Activated CD8-positive, alpha-beta T cell treated with anti-CD3 and anti-CD28 coated beads for 36 hours (primary cell): ENCODE measurements around the gene ZSCAN2. TPM values are rescaled to one million over a fixed set of nuclear protein-coding genes. Genes with fewer than 3 reads are reported as not detected.
A peak's percentile ranks its signal among the peaks of the same experiment; 100 is the strongest.

Experiments
- ATAC-seq: fragments of 200-7000 bp; cut with Tn5 transposase; one replicate; pipeline ENCODE4 v1.10.0; 2021; ENCODE audit warnings: mild to moderate bottlenecking, moderate library complexity
- CTCF ChIA-PET: fragments of 350-600 bp; sonication (Branson Sonifier 250); formaldehyde crosslinking; loops from one replicate; lab custom pipeline; 2021; ENCODE audit warnings: antibody characterized with exemption; lab: Charles Lee
- POLR2A ChIA-PET: fragments of 350-600 bp; sonication (Branson Sonifier 250); formaldehyde crosslinking; loops from one replicate; lab custom pipeline; 2021; ENCODE audit warnings: antibody characterized with exemption; lab: Charles Lee
- DNase-seq: peaks from one replicate; pipeline ENCODE4 v3.0.0-alpha.2; 2020
- H3K27ac Mint-ChIP-seq: one replicate; pipeline ENCODE4 v1.8.0; 2021; ENCODE audit warnings: mild to moderate bottlenecking, mixed read lengths
- H3K27me3 Mint-ChIP-seq: one replicate; pipeline ENCODE4 v1.8.0; 2021; ENCODE audit warnings: mixed read lengths
- H3K36me3 Mint-ChIP-seq: one replicate; pipeline ENCODE4 v1.8.0; 2021; ENCODE audit warnings: low read depth, mixed read lengths
- H3K4me1 Mint-ChIP-seq: one replicate; pipeline ENCODE4 v1.8.0; 2021; ENCODE audit warnings: low read depth, mixed read lengths
- H3K4me3 Mint-ChIP-seq: one replicate; pipeline ENCODE4 v1.8.0; 2021; ENCODE audit warnings: mild to moderate bottlenecking, moderate library complexity, mixed read lengths
- H3K9me3 Mint-ChIP-seq: one replicate; pipeline ENCODE4 v1.8.0; 2021; ENCODE audit warnings: mixed read lengths
- intact Hi-C: fragments of 100-400 bp; cut with micrococcal nuclease; formaldehyde crosslinking; loops from one replicate; pipeline ENCODE4 v1.10.0; 2022
- total RNA-seq, 2 experiments: library from RNA; stranded (reverse); gene quantifications; one replicate each; pipeline ENCODE4 v1.2.3, GENCODE V29; 2021
- TF ChIP-seq, protein P1 (sequence below): fragments of 200-600 bp; IDR thresholded peaks from one replicate; pipeline ENCODE4 v1.8.0; 2022; ENCODE audit warnings: antibody characterized with exemption, mild to moderate bottlenecking

ZSCAN2 gene
- total RNA-seq, 2 experiments from 2014 or later, result 6.6 to 7.6 TPM

DNA sequence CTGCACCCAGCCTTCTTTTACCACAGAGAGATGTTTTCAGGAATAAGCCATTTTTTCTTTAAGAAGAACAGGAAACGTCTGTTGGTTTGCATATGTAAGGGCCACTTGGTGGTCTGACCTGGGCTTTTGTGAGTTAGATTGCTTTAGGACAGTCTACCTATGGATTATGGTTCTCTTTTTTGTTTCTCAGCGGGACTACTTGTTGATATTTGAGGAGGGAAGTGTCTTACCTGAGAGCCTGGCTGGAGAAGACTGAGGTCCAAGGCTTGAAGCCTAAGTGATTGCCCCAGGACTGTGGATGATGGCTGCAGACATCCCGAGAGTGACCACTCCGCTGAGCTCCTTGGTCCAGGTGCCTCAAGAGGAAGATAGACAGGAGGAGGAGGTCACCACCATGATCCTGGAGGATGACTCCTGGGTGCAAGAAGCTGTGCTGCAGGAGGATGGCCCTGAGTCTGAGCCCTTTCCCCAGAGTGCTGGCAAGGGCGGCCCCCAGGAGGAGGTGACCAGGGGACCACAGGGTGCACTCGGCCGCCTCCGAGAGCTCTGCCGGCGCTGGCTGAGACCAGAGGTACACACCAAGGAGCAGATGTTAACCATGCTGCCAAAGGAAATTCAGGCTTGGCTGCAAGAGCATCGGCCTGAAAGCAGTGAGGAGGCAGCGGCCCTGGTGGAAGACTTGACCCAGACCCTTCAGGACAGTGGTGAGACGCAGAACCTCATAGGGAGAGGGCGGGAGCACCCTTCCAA lies 3.0 kb downstream of the ZSCAN2 start:
- ATAC-seq (no peak), DNase-seq (no peak)
- Mint-ChIP-seq H3K27ac (peak overlapping the region; percentile 71), H3K9me3 (no peaks in the 10 kb centered on the region), H3K4me1 (peaks cover 57% of the 10 kb centered on the region), H3K27me3 (no peaks in the 10 kb centered on the region), H3K4me3 (peak overlapping the region; percentile 8), H3K36me3 (peaks cover 34% of the 10 kb centered on the region)
- ChIA-PET POLR2A (interaction anchor here (1.0 to 1.5 kb wide), 4 partner anchors 15 to 443 kb away, joined by 3 to 6 read pairs (median 3); no protein-coding TSS in a partner anchor), CTCF (interaction anchor here (1.4 to 1.8 kb wide), 3 partner anchors 16 to 33 kb away, joined by 3 to 9 read pairs (median 8); no protein-coding TSS in a partner anchor)
- TF ChIP-seq, protein P1, sequence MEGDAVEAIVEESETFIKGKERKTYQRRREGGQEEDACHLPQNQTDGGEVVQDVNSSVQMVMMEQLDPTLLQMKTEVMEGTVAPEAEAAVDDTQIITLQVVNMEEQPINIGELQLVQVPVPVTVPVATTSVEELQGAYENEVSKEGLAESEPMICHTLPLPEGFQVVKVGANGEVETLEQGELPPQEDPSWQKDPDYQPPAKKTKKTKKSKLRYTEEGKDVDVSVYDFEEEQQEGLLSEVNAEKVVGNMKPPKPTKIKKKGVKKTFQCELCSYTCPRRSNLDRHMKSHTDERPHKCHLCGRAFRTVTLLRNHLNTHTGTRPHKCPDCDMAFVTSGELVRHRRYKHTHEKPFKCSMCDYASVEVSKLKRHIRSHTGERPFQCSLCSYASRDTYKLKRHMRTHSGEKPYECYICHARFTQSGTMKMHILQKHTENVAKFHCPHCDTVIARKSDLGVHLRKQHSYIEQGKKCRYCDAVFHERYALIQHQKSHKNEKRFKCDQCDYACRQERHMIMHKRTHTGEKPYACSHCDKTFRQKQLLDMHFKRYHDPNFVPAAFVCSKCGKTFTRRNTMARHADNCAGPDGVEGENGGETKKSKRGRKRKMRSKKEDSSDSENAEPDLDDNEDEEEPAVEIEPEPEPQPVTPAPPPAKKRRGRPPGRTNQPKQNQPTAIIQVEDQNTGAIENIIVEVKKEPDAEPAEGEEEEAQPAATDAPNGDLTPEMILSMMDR, result no peak
- intact Hi-C loops, result no loop called here

DNA sequence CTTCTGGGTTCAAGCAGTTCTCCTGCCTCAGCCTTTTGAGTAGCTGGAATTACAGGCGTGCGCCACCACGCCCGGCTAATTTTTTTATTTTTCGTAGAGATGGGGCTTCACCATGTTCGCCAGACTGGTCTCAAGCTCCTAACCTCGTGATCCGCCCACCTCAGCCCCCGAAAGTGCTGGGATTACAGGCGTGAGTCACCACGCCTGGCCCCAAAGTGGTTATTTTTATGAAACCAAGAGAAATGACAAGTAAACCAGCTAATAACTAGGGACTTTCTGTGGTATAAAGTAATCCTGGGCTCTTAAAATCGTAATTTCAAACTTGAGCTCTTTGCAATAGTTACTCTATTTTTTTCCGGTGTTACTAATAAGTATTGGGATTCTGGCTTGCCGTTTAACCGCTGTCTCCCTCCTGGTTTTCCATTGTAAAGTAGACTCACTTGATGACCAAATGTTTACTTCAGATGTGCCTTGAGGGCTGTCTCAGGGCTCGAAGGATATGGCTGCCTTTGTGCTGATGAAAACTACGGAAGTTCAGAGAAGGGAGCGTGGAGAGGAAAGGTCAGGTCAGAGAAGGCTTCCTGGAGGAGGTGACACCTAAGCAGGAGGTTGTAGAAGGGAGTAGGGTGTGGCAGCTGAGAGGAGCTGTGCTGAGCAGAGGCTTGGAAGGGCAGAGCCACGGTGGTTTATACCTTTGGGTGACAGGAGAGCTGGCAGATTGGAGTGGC lies 4.2 kb downstream of the ZSCAN2 start:
- TF ChIP-seq, protein P1, result no peak
- ATAC-seq (peak; percentile 17), DNase-seq (peak; percentile 89)
- H3K36me3 Mint-ChIP-seq, result peaks cover 34% of the 10 kb centered on the region
- ChIA-PET POLR2A (interaction anchor here (0.5 to 1.5 kb wide), 6 partner anchors 14 to 273 kb away, joined by 3 to 6 read pairs (median 3); partner anchors contain the start of gene WDR73), CTCF (interaction anchor here (0.8 to 1.8 kb wide), 11 partner anchors 8 to 324 kb away, joined by 3 to 9 read pairs (median 3); no protein-coding TSS in a partner anchor)
- peak overlapping the region; percentile 84 for H3K27ac Mint-ChIP-seq
- H3K9me3 Mint-ChIP-seq, result no peaks in the 10 kb centered on the region
- H3K27me3 Mint-ChIP-seq, result no peaks in the 10 kb centered on the region
- H3K4me3 Mint-ChIP-seq, result peak overlapping the region; percentile 61
- peaks cover 45% of the 10 kb centered on the region for H3K4me1 Mint-ChIP-seq
- intact Hi-C loops, result no loop called here

DNA sequence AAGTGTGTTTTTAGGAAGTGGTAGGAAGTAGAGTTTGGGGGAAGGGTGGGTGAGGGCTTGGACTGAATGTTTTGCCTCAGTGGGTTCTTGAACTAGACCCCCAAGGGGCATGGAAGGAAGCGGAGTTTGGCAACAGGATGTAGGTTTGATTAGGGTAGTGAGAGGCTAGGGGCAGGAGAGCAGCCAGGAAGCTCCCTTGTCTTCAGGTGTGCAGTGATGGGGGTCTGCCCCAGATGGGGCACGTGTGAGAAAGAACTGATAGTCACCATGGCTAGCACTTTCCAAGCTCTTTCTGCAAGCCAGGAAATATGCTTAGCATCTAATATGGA lies 4.7 kb downstream of the ZSCAN2 start:
- CTCF ChIA-PET, result interaction anchor here (0.8 to 1.8 kb wide), 10 partner anchors 9 to 323 kb away, joined by 3 to 9 read pairs (median 3); no protein-coding TSS in a partner anchor
- H3K9me3 Mint-ChIP-seq, result no peaks in the 10 kb centered on the region
- ATAC-seq (no peak), DNase-seq (no peak)
- peaks cover 42% of the 10 kb centered on the region for H3K4me1 Mint-ChIP-seq
- POLR2A ChIA-PET, result interaction anchor here (1.2 kb wide), 1 partner anchor 16 kb away, joined by 3 read pairs; no protein-coding TSS in a partner anchor
- H3K36me3 Mint-ChIP-seq, result peaks cover 34% of the 10 kb centered on the region
- peak overlapping the region; percentile 61 for H3K4me3 Mint-ChIP-seq
- no peaks in the 10 kb centered on the region for H3K27me3 Mint-ChIP-seq
- H3K27ac Mint-ChIP-seq, result peak overlapping the region; percentile 84
- intact Hi-C loops, result no loop called here
- TF ChIP-seq, protein P1, result no peak

DNA sequence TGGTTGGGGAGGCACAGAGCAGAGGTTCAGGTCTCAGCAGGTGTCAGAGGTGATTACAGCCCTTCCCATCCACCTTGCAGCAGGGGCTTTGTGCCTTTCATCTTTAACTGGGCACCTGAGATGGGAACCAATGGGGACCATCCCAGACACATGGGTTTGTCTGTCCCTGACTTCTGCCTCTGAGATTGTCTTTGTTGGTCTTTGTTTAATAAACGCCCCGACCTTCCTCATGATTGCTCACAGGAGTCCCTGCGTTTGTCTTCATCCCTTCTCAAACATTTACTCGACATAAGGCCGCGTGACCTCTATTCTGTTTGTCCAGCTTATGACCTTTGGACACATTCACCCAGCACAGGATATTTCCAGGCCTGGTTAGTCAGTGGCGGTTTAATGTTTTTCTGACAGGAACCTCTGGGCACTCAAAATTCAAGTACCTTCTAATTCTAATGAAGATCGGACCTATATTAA lies 5.9 kb downstream of the ZSCAN2 start:
- DNase-seq, result no peak
- H3K36me3 Mint-ChIP-seq, result peaks cover 34% of the 10 kb centered on the region
- POLR2A ChIA-PET, result interaction anchor here (1.2 kb wide), 1 partner anchor 15 kb away, joined by 3 read pairs; no protein-coding TSS in a partner anchor
- no peak overlapping the region for H3K27ac Mint-ChIP-seq
- TF ChIP-seq, protein P1, result no peak
- ATAC-seq, result no peak
- H3K4me3 Mint-ChIP-seq, result no peak overlapping the region
- CTCF ChIA-PET, result interaction anchor here (0.7 kb wide), 1 partner anchor 43 kb away, joined by 3 read pairs; no protein-coding TSS in a partner anchor
- H3K27me3 Mint-ChIP-seq, result no peaks in the 10 kb centered on the region
- intact Hi-C loops, result no loop called here
- H3K4me1 Mint-ChIP-seq, result peaks cover 42% of the 10 kb centered on the region
- no peaks in the 10 kb centered on the region for H3K9me3 Mint-ChIP-seq
